GM12875 (cell line): ENCODE measurements around the gene XPR1.
"Not testable (repeated sequence)": the region's sequence is repeated elsewhere in the genome, so short reads cannot be mapped to it uniquely, and the experiment has no call there.

ENCODE experiments used
- H3K4me3 ChIP-seq: one replicate; pipeline ENCODE4 v1.5.1; 2011; ENCODE audit warnings: low read depth, low read length, control low read depth
- TF ChIP-seq, protein P1 (sequence below): IDR thresholded peaks from 2 replicates; pipeline ENCODE4 v1.5.1; 2011; ENCODE audit warnings: low read depth, mild to moderate bottlenecking, control low read depth, inconsistent platforms, low read length, moderate library complexity, borderline replicate concordance; ENCODE audit not compliant: insufficient read depth

The XPR1 gene

DNA sequence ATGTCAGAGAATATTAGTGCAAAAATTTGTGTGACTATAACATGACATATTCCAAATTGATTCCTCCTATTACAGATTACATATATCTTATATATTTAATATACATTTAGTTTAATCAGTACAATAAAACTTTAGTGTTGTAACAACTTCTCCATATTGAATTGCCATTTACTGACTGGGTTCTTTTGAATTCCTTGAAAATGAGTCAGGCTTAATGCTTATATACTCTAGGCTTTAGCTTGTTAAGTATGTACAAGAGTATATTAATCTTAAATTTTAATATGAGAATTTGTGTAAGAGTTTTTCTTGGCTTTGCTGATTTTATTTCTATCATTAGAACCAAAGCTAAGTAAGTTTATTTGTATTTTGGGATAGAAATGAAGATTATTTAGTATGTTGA lies 40.3 kb downstream of the XPR1 start:
- TF ChIP-seq, protein P1, sequence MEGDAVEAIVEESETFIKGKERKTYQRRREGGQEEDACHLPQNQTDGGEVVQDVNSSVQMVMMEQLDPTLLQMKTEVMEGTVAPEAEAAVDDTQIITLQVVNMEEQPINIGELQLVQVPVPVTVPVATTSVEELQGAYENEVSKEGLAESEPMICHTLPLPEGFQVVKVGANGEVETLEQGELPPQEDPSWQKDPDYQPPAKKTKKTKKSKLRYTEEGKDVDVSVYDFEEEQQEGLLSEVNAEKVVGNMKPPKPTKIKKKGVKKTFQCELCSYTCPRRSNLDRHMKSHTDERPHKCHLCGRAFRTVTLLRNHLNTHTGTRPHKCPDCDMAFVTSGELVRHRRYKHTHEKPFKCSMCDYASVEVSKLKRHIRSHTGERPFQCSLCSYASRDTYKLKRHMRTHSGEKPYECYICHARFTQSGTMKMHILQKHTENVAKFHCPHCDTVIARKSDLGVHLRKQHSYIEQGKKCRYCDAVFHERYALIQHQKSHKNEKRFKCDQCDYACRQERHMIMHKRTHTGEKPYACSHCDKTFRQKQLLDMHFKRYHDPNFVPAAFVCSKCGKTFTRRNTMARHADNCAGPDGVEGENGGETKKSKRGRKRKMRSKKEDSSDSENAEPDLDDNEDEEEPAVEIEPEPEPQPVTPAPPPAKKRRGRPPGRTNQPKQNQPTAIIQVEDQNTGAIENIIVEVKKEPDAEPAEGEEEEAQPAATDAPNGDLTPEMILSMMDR = no peak
- no peak overlapping the region for H3K4me3 ChIP-seq

DNA sequence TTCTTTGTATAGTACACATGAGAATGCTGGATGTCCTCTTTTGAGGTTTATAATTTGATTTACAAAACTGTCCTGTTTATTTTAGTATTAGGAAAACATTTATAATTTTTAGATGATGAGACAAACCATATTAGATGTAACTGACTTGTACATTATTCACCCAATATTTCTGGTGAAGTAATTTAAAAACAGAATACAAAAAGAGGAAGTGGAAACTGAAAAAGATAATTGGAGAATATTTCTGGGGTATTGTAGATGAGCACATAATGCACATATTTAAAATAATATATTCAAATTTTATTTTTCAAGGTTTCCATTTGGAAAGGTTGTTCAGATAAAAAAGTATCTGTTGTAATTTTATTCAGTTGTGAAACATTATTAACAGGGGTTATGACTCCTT lies 40.7 kb downstream of the XPR1 start:
- TF ChIP-seq, protein P1 = no peak
- no peak overlapping the region for H3K4me3 ChIP-seq

DNA sequence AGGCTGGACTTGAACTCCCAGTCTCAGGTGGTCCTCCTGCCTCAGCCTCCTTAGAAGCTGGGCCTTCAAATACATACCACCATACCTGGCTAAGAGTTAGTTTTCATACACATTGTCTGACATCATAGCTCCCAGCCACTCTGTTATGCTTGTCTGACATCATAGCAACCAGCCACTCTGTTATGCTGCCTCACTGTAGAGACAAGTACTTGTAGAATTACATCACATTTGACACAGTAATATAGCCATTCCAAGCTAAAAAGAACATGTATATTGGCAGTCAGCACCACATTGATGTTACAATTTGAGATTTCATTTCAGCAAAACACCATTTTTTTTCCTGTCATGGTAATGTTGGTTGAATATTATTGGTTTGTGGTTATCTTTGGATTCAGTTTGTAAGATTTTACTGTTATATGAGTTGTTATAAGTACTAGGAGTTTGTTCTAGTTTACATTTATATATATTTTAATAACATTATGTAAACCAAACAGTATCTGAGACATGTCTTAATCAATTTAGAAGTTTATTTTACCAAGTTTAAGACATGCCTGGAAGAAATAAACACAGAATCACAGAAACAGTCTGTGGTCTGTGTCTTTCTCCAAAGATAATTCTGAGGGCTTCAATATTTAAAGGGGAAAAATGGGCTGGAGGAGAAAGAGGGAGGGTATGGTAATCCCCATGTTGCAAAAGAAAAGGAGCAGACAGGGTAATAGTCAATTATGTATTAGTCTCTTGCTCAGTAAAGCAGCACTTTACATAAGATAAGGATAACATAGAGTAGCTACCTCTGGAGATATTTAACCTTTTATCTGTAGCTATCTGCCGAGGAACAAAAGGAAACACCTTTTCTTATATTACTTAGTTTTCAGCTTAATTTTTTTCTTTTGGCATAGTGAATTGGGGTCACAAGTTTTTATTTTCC lies 43.0 kb downstream of the XPR1 start:
- H3K4me3 ChIP-seq = no peak overlapping the region
- TF ChIP-seq, protein P1 = no peak

DNA sequence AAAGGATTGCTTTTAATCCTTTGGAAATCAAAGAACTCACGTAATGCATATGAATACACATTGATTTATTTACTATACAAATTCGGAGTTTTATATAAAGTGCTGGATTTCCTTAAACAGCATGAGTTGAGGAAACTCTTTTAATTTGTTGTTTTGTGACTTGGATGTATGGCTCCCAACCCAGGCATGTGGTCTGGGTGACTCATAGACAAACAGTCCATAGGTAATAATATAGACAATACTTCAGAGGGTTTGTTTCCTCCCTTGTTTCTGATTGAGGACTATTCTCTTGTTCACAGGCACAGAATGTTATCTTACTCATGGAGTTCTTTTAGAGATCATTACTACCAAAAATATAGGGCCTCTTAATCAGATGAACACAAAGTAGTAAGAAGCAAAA lies 43.8 kb downstream of the XPR1 start:
- TF ChIP-seq, protein P1 = no peak
- H3K4me3 ChIP-seq = no peak overlapping the region

DNA sequence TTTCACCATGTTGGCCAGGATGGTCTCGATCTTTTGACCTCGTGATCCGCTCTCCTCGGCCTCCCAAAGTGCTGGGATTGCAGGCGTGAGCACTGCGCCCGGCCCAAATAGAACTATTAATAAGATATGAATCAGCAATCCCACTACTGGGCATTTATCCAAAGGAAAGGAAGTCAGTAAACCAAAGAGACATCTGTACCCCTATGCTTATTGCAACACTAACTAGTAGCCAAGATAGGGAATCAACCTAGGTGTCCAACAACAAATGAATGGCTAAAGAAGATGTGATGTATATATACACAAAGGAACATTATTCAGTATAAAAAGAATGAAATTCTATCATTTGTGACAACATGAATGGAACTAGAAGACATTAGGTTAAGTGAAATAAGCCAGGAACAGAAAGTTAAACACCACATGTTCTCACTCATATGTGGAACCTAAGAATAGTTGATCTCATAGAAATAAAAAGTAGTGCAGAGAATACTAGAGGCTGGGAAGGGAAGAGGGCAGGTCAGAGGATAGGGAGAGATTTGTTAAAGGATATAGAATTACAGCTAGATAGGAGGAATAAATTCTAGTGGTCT lies 48.8 kb downstream of the XPR1 start:
- H3K4me3 ChIP-seq = no peak overlapping the region
- TF ChIP-seq, protein P1 = no peak

DNA sequence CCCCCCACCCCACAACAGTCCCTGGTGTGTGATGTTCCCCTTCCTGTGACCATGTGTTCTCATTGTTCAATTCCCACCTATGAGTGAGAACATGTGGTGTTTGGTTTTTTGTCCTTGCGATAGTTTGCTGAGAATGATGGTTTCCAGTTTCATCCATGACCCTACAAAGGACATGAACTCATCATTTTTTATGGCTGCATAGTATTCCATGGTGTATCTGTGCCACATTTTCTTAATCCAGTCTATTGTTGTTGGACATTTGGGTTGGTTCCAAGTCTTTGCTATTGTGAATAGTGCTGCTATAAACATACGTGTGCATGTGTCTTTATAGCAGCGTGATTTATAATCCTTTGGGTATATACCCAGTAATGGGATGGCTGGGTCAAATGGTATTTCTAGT lies 51.3 kb downstream of the XPR1 start:
- not testable (repeated sequence) for H3K4me3 ChIP-seq

DNA sequence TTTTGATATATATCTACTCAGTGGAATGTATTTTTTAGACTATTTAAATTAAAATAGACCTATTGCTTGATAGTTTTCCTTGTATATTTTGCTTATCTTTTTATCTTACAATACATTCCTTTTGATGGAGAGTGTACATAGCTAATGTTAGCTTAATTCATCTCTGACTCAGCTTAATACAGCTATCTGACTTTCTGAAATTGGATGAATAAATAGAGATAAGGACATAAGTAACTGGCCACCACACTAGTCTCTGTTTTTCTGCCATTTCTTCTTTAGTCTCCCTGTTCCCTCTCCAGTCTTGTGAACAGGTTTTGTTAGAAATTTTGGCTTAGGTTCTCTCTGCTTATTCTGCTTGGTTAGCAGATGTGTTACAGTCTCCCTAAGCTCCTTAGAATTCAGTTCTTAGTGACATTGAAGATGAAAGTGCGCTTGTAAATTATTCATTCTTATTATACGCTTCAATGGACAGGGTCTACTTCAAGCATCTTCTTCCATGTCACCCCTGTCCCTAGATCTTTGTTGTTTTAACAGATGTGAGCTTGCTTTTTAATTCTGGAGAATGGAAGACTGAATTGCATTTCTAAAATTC lies 59.6 kb downstream of the XPR1 start:
- H3K4me3 ChIP-seq = no peak overlapping the region
- TF ChIP-seq, protein P1 = no peak
